GM12875 (cell line): Measurements from ENCODE around the gene DCAF7.

Experiments used
- H3K4me3 ChIP-seq: one replicate; pipeline ENCODE4 v1.5.1; 2011; ENCODE audit warnings: low read depth, low read length, control low read depth
- TF ChIP-seq, protein P1 (sequence below): IDR thresholded peaks from 2 replicates; pipeline ENCODE4 v1.5.1; 2011; ENCODE audit warnings: low read depth, mild to moderate bottlenecking, control low read depth, inconsistent platforms, low read length, moderate library complexity, borderline replicate concordance; ENCODE audit not compliant: insufficient read depth

Gene DCAF7

DNA sequence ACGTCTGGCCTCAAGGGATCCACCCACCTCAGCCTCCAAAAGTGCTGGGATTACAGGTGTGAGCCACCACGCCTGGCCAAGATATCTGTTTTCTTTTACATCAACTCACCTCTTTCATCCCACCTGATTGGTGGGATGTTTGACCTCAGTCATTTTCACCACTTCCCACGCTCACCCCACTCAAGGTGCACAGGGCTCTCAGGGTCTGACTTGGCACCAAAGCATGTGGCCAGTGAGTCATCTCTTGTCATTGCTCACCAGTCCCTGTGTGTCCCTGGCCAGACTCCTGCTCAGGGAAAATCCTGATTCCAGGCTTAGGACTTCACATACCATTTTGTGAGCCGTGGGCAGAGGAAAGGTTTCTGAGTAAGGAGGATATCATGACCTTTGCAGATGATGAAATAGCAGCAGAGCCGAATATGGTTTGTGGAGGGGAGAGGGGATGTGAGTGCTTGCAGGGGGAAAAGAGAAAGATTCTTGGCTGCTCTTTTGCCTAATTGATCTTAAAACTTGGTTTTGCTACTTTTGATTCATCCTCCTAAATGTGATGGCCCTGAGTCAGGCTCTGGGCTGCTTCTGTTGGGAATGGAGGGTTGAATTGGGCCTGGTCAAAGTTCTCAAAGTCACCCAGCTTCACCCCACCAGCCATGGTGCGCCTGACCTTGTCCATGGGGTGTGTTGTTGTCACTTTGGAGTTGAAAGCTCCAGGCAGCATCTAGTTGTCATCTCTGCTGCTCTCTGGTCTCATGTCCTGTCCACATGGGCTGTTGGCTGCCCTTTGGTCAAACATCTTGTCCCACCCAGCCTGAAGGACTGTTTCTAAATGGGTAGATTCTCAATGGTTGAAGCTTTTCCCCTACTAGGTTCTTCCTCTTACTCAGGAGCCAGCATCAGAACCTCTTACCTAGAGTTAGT is 33.1 kb upstream of the DCAF7 start:
- TF ChIP-seq, protein P1, sequence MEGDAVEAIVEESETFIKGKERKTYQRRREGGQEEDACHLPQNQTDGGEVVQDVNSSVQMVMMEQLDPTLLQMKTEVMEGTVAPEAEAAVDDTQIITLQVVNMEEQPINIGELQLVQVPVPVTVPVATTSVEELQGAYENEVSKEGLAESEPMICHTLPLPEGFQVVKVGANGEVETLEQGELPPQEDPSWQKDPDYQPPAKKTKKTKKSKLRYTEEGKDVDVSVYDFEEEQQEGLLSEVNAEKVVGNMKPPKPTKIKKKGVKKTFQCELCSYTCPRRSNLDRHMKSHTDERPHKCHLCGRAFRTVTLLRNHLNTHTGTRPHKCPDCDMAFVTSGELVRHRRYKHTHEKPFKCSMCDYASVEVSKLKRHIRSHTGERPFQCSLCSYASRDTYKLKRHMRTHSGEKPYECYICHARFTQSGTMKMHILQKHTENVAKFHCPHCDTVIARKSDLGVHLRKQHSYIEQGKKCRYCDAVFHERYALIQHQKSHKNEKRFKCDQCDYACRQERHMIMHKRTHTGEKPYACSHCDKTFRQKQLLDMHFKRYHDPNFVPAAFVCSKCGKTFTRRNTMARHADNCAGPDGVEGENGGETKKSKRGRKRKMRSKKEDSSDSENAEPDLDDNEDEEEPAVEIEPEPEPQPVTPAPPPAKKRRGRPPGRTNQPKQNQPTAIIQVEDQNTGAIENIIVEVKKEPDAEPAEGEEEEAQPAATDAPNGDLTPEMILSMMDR: no peak
- H3K4me3 ChIP-seq: no peak overlapping the region

- TF ChIP-seq, protein P1: no peak
- no peak overlapping the region for H3K4me3 ChIP-seq
These were observed 32.3 kb upstream of the DCAF7 start for GRCh38 chr17:63517825-63518534.

DNA sequence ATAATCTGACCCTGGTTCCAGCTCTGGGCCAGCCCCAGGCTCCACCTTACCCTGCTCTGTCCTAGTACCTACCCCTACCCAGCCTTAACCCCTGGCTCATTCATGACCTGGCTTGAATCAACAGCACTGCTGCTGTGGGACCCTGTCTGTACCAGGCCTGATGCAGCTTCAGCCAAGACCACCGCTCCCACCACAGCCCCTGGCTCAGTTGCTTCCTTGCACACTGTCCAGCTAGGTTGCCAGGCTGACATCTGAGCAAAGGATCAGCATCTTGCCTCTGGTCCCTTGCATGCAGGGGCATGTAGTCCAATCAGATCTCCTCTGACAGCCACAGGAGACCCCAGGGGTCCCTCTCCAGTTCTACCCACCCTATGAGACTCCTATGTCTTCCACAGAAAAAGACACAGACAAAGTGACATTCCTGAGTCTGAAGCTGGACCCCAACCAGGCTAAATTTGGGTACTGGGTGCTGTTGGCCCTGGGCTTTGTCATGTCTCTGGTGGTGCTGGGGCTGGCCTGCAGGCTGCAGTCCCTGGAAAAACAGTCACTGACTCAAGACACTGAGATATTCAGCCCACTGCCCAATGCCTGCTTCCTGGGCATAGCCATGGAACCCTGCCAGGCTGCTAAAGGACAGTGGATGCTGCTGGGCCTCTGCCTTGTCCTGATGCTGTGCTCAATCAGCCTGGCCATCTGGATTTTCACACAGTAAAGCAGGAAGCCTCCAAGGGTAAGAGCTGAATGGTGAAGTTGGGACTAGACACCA is 31.0 kb upstream of the DCAF7 start:
- H3K4me3 ChIP-seq: no peak overlapping the region
- TF ChIP-seq, protein P1: no peak

GRCh38 chr17:63519972-63520882 is 30.1 kb upstream of the DCAF7 start:
- TF ChIP-seq, protein P1: no peak
- H3K4me3 ChIP-seq: no peak overlapping the region

DNA sequence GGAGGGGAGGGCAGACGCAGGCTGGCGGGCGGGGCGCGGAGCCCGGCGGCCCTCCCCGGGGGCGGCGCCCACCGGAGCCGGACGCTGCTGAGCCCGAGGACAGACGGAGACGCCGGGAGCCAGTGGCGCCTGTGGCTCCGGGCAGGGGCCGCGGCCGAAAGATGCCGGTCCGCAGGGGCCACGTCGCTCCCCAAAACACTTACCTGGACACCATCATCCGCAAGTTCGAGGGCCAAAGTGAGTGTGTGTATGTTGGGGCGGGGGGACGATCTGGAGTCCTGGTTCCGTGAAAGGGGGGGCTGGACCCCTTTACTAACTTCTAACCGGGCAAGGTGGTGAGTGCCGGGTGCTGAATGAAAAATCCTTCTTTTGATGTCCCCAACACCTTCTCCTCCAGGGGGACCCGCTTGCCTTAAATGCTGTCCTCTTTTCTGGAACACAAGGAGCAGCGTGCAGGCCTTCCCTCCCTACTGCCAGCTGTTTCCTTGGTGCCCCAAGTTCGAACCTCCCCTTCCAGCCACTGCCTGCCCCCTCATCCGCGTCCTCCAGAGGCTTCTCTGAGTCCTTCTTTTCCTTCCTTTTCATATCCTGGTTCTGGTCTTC is 26.9 kb upstream of the DCAF7 start, which contains the start of gene KCNH6:
TSS of gene KCNH6 (plus strand) at position 106 of the 603 bp plus-strand sequence. CDS start at position 162, 56 bp downstream.
- H3K4me3 ChIP-seq: no peak within 1 kb of the TSS
- TF ChIP-seq, protein P1: no peak

DNA sequence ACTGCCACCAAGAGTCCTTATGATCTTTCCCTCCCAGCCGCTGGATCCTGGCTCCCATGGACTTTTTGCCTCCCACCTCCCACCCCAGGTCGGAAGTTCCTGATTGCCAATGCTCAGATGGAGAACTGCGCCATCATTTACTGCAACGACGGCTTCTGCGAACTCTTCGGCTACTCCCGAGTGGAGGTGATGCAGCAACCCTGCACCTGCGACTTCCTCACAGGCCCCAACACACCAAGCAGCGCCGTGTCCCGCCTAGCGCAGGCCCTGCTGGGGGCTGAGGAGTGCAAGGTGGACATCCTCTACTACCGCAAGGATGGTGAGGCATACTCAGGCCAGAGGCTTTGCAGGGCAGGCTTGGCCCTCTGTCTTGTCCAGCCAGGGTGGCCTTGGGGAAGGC is 26.2 kb upstream of the DCAF7 start:
- no peak overlapping the region for H3K4me3 ChIP-seq
- TF ChIP-seq, protein P1: no peak
